ENCODE measurements around the gene TOX2.
A peak's percentile ranks its signal among the peaks of the same experiment; 100 is the strongest.

TOX2 gene

DNA sequence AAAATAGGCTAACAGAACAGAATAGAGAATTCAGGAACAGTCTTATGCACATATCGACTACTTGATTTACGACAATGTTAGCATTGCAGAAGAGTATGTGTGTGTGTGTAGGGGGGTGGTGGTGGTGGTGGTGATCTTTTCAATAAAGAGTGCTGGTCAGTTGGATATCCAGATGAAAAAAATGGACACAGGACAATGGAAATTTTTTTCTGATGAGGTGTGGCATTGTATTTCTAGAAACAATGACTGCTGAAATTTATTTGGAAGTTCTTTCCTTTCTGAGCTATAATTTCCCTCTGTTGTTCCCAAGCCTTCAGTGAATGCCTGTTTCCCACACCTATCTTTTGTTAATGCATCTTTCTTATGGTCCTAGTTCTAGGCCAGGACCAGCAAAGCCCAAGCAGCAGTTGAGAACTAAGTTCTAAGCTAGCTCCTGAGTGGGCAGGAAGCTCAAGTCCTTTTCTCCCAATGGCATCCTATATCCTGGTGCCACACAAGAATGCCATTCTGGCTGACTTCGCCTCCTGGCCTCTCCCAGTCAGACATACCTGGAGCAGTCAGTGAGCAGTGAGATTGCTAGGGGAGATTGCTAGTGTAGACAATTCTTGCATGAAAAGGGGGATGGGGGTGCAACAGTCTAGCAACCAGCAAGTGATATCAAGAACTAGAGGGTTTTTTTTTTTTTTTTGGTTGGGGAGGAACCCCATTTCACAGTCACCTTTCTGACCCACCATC, 1.2 kb upstream of the TOX2 start:
- H3K4me1 ChIP-seq (ENCODE audit: control insufficient read depth in 5 of 5, insufficient read depth in 5 of 5, low read length in 5 of 5) = peaks cover 0 to 22% (median 20%) of the 10 kb centered on the region in 5 donors
- H3K9ac ChIP-seq (ENCODE audit: low read length in 5 of 5) = no peak overlapping the region
- peaks cover 0 to 26% (median 7%) of the 10 kb centered on the region in 5 donors for H3K27me3 ChIP-seq (ENCODE audit: control insufficient read depth in 5 of 5, insufficient read depth in 4 of 5, low read length in 5 of 5)
- H3K9me3 ChIP-seq (ENCODE audit: control insufficient read depth in 5 of 5, low read length in 5 of 5) = peaks cover 0 to 22% (median 17%) of the 10 kb centered on the region in 5 donors
- H3K36me3 ChIP-seq (ENCODE audit: control insufficient read depth in 5 of 5, insufficient read depth in 5 of 5, low read length in 5 of 5) = no peaks in the 10 kb centered on the region
- no peak overlapping the region for H3K27ac ChIP-seq (ENCODE audit: low read depth, low read length)
- no peak overlapping the region for H3K4me3 ChIP-seq (ENCODE audit: low read depth in 1 of 5, low read length in 5 of 5)

- Histone ChIP-seq H3K27me3 (ENCODE audit: control insufficient read depth in 5 of 5, insufficient read depth in 4 of 5, low read length in 5 of 5) (peaks cover 0 to 26% (median 7%) of the 10 kb centered on the region in 5 donors), H3K9ac (ENCODE audit: low read length in 5 of 5) (peak overlapping the region in 2 of 5 donors; percentile 23 to 53)
These were observed 790 bp downstream of the TOX2 start for GRCh38 chr20:43915211-43916072.

DNA sequence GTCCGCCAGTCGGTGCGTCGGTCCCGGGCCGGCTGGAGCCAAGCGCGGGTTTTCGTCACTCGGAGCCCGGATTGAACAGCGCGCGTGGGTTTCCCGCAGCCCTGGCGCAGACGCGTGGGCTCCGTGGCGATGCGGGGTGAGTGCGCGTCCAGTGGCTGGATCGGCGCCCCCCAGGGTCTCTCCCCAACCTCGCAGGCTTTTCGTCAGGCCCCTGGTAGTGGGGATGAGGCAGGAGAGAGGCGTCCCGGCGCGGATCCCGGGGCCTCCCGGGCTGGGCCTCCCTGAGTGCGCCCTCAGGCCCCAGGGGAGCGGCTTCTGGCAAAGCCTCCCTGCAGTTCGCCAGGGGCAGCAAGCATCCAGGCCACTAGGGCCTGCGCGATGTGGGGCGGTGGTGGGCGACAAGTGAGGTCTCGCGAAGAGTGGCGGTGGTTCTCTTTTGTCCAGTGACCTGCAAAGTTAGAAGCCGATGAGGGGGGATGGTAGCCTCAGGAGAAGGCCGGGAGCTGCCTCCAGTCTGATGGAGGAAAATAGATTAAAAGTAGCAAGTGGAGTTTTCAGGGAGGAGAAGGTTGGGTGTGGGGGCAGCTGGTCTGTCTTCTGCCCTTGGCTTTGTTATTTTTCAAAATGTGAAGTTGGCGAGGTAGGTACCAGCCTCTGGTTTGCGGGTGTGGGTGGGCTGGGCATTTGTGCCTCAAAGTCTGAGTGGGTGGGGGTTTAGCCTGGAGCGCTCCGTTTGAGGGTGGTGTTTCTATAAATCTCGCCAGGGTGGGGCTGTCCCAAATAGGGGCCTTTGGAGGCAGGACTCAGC, 1.6 kb downstream of the TOX2 start:
- Histone ChIP-seq H3K27ac (ENCODE audit: low read depth, low read length) (no peak overlapping the region), H3K4me3 (ENCODE audit: low read depth in 1 of 5, low read length in 5 of 5) (peak overlapping the region in 4 of 5 donors; percentile 57 to 70 (median 64)), H3K27me3 (ENCODE audit: control insufficient read depth in 5 of 5, insufficient read depth in 4 of 5, low read length in 5 of 5) (peaks cover 0 to 26% (median 7%) of the 10 kb centered on the region in 5 donors), H3K36me3 (ENCODE audit: control insufficient read depth in 5 of 5, insufficient read depth in 5 of 5, low read length in 5 of 5) (no peaks in the 10 kb centered on the region), H3K9me3 (ENCODE audit: control insufficient read depth in 5 of 5, low read length in 5 of 5) (peaks cover 0 to 17% (median 14%) of the 10 kb centered on the region in 5 donors), H3K9ac (ENCODE audit: low read length in 5 of 5) (peak overlapping the region in 2 of 5 donors; percentile 12 to 23), H3K4me1 (ENCODE audit: control insufficient read depth in 5 of 5, insufficient read depth in 5 of 5, low read length in 5 of 5) (peaks cover 0 to 22% (median 20%) of the 10 kb centered on the region in 5 donors)

More at GRCh38 chr20:43915211-43916072, 790 bp downstream of the TOX2 start:
- Histone ChIP-seq H3K27ac (ENCODE audit: low read depth, low read length) (no peak overlapping the region), H3K9me3 (ENCODE audit: control insufficient read depth in 5 of 5, low read length in 5 of 5) (peaks cover 0 to 17% (median 14%) of the 10 kb centered on the region in 5 donors), H3K36me3 (ENCODE audit: control insufficient read depth in 5 of 5, insufficient read depth in 5 of 5, low read length in 5 of 5) (no peaks in the 10 kb centered on the region), H3K4me1 (ENCODE audit: control insufficient read depth in 5 of 5, insufficient read depth in 5 of 5, low read length in 5 of 5) (peaks cover 0 to 22% (median 20%) of the 10 kb centered on the region in 5 donors), H3K4me3 (ENCODE audit: low read depth in 1 of 5, low read length in 5 of 5) (peak overlapping the region in 4 of 5 donors; percentile 57 to 70 (median 64))

DNA sequence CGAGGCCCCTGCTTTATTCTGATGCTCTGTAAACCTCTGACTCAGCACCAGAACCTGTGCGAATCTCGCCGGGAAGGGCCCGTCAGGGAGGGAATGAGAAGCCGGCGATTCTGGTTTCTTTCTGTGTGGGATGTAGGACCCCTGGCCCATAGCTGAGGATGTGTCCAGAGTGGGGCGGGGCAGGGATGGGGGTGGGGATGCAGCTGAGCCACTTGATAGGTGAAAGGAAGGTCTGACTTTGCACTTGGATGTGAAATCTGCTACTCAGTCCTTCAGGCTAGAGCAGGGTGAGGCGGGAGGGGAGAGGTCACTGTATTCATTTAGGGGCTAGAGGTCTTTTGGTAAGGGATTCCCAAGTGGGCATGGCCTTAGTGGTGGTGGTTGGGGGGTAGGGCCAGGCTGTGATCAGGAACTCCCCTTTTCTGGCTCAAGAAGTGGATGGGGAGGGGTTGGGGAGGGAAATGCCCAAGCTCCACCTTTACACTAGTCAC, 2.3 kb downstream of the TOX2 start:
- peaks cover 0 to 16% (median 14%) of the 10 kb centered on the region in 5 donors for H3K9me3 ChIP-seq (ENCODE audit: control insufficient read depth in 5 of 5, low read length in 5 of 5)
- no peak overlapping the region for H3K4me3 ChIP-seq (ENCODE audit: low read depth in 1 of 5, low read length in 5 of 5)
- peaks cover 0 to 26% (median 7%) of the 10 kb centered on the region in 5 donors for H3K27me3 ChIP-seq (ENCODE audit: control insufficient read depth in 5 of 5, insufficient read depth in 4 of 5, low read length in 5 of 5)
- no peaks in the 10 kb centered on the region for H3K36me3 ChIP-seq (ENCODE audit: control insufficient read depth in 5 of 5, insufficient read depth in 5 of 5, low read length in 5 of 5)
- H3K9ac ChIP-seq (ENCODE audit: low read length in 5 of 5) = no peak overlapping the region
- H3K4me1 ChIP-seq (ENCODE audit: control insufficient read depth in 5 of 5, insufficient read depth in 5 of 5, low read length in 5 of 5) = peaks cover 0 to 22% (median 20%) of the 10 kb centered on the region in 5 donors
- no peak overlapping the region for H3K27ac ChIP-seq (ENCODE audit: low read depth, low read length)

- Histone ChIP-seq H3K9ac (ENCODE audit: low read length in 5 of 5) (no peak overlapping the region), H3K9me3 (ENCODE audit: control insufficient read depth in 5 of 5, low read length in 5 of 5) (peaks cover 0 to 14% (median 11%) of the 10 kb centered on the region in 5 donors), H3K4me1 (ENCODE audit: control insufficient read depth in 5 of 5, insufficient read depth in 5 of 5, low read length in 5 of 5) (peaks cover 0 to 22% (median 20%) of the 10 kb centered on the region in 5 donors), H3K27ac (ENCODE audit: low read depth, low read length) (no peak overlapping the region), H3K4me3 (ENCODE audit: low read depth in 1 of 5, low read length in 5 of 5) (no peak overlapping the region), H3K36me3 (ENCODE audit: control insufficient read depth in 5 of 5, insufficient read depth in 5 of 5, low read length in 5 of 5) (no peaks in the 10 kb centered on the region), H3K27me3 (ENCODE audit: control insufficient read depth in 5 of 5, insufficient read depth in 4 of 5, low read length in 5 of 5) (peaks cover 0 to 26% (median 7%) of the 10 kb centered on the region in 5 donors)
These were observed 2.7 kb downstream of the TOX2 start for GRCh38 chr20:43917380-43917779.

DNA sequence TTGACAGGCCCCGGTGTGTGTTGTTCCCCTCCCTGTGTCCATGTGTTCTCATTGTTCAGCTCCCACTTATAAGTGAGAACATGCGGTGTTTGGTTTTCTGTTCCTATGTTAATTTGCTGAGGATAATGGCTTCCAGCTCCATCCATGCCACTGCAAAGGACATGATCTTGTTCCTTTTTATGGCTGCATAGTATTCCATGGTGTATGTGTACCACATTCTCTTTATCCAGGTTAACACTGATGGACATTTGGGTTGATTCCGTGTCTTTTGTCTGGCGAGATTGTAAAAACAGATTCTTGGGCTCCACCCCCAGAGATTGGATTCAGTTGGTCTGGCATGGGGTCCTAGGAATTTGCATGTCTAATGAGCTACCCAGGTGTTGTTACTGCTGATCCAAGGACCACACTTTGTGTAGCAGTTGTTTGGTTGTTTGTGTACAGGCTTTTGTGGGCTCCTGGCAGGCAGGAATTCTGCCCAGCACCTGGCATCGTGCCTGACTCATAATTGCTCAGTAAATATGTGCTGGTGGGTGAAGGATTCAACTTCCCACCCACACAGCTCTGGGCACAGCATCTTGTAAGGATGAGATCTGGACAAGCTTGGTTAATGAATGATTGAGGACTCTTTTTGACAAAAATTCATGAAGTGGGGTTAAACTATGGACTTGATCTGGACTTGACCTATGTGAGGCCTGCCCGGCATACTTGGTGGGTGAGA, 5.2 kb downstream of the TOX2 start:
- Histone ChIP-seq H3K36me3 (ENCODE audit: control insufficient read depth in 5 of 5, insufficient read depth in 5 of 5, low read length in 5 of 5) (no peaks in the 10 kb centered on the region), H3K4me3 (ENCODE audit: low read depth in 1 of 5, low read length in 5 of 5) (no peak overlapping the region), H3K9ac (ENCODE audit: low read length in 5 of 5) (no peak overlapping the region), H3K27ac (ENCODE audit: low read depth, low read length) (no peak overlapping the region), H3K27me3 (ENCODE audit: control insufficient read depth in 5 of 5, insufficient read depth in 4 of 5, low read length in 5 of 5) (peaks cover 0 to 29% (median 7%) of the 10 kb centered on the region in 5 donors), H3K9me3 (ENCODE audit: control insufficient read depth in 5 of 5, low read length in 5 of 5) (no peaks in the 10 kb centered on the region), H3K4me1 (ENCODE audit: control insufficient read depth in 5 of 5, insufficient read depth in 5 of 5, low read length in 5 of 5) (peaks cover 0 to 18% (median 18%) of the 10 kb centered on the region in 5 donors)

DNA sequence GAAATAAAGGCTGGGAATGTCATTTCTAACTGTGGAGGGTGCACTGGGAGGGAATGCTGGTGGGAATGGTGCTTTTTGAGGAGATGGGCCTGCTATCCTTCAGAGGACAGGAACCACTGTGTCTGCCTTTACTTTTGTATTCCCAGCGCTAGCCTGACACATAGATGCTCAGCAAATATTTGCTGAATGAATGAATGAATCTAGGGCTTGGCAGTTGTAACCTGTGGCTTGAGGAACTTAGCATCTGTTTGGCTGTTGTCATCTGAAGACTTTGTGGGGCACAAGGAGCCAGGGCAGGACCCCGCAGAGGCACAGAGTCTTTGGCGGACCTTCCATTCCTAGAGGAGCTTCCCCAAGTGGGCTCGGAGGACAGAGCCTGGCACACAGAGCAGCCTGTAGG, 6.1 kb downstream of the TOX2 start:
- H3K36me3 ChIP-seq (ENCODE audit: control insufficient read depth in 5 of 5, insufficient read depth in 5 of 5, low read length in 5 of 5) = no peaks in the 10 kb centered on the region
- peaks cover 0 to 14% (median 11%) of the 10 kb centered on the region in 5 donors for H3K4me1 ChIP-seq (ENCODE audit: control insufficient read depth in 5 of 5, insufficient read depth in 5 of 5, low read length in 5 of 5)
- H3K9ac ChIP-seq (ENCODE audit: low read length in 5 of 5) = no peak overlapping the region
- H3K4me3 ChIP-seq (ENCODE audit: low read depth in 1 of 5, low read length in 5 of 5) = no peak overlapping the region
- no peak overlapping the region for H3K27ac ChIP-seq (ENCODE audit: low read depth, low read length)
- H3K9me3 ChIP-seq (ENCODE audit: control insufficient read depth in 5 of 5, low read length in 5 of 5) = no peaks in the 10 kb centered on the region
- peaks cover 0 to 20% (median 5%) of the 10 kb centered on the region in 5 donors for H3K27me3 ChIP-seq (ENCODE audit: control insufficient read depth in 5 of 5, insufficient read depth in 4 of 5, low read length in 5 of 5)

- Histone ChIP-seq H3K27me3 (ENCODE audit: control insufficient read depth in 5 of 5, insufficient read depth in 4 of 5, low read length in 5 of 5) (peaks cover 0 to 18% (median 5%) of the 10 kb centered on the region in 5 donors), H3K9me3 (ENCODE audit: control insufficient read depth in 5 of 5, low read length in 5 of 5) (no peaks in the 10 kb centered on the region), H3K4me3 (ENCODE audit: low read depth in 1 of 5, low read length in 5 of 5) (no peak overlapping the region), H3K9ac (ENCODE audit: low read length in 5 of 5) (no peak overlapping the region), H3K27ac (ENCODE audit: low read depth, low read length) (no peak overlapping the region), H3K36me3 (ENCODE audit: control insufficient read depth in 5 of 5, insufficient read depth in 5 of 5, low read length in 5 of 5) (no peaks in the 10 kb centered on the region), H3K4me1 (ENCODE audit: control insufficient read depth in 5 of 5, insufficient read depth in 5 of 5, low read length in 5 of 5) (peaks cover under 1 to 14% (median 10%) of the 10 kb centered on the region in 5 donors)
These were observed 6.7 kb downstream of the TOX2 start for GRCh38 chr20:43921227-43921780.
